ENCODE data around the gene HMOX2.

HMOX2 gene

GRCh38 chr16:4499196-4499555, 23.0 kb downstream of the HMOX2 start:
- in situ Hi-C loops (cut with MboI; ENCODE audit: low sequenced_read_pairs) = no loop called here

GRCh38 chr16:4500272-4500671, 24.1 kb downstream of the HMOX2 start:
- in situ Hi-C loops (cut with MboI; ENCODE audit: low sequenced_read_pairs) = no loop called here

- in situ Hi-C loops (cut with MboI; ENCODE audit: low sequenced_read_pairs) = no loop called here
Measured at GRCh38 chr16:4501071-4501478, 24.9 kb downstream of the HMOX2 start.

GRCh38 chr16:4505356-4506147, 29.4 kb downstream of the HMOX2 start:
- in situ Hi-C loops (cut with MboI; ENCODE audit: low sequenced_read_pairs) = no loop called here

- in situ Hi-C loops (cut with MboI; ENCODE audit: low sequenced_read_pairs) = no loop called here
Measured at GRCh38 chr16:4506450-4506849, 30.3 kb downstream of the HMOX2 start.

GRCh38 chr16:4507588-4508345, 31.6 kb downstream of the HMOX2 start:
- in situ Hi-C loops (cut with MboI; ENCODE audit: low sequenced_read_pairs) = no loop called here

- in situ Hi-C loops (cut with MboI; ENCODE audit: low sequenced_read_pairs) = no loop called here
Measured at GRCh38 chr16:4508806-4509205, 32.6 kb downstream of the HMOX2 start.

- in situ Hi-C loops (cut with MboI; ENCODE audit: low sequenced_read_pairs) = no loop called here
Measured at GRCh38 chr16:4509420-4509819, 33.2 kb downstream of the HMOX2 start.

GRCh38 chr16:4510131-4510530, 33.9 kb downstream of the HMOX2 start:
- in situ Hi-C loops (cut with MboI; ENCODE audit: low sequenced_read_pairs) = no loop called here

- in situ Hi-C loops (cut with MboI; ENCODE audit: low sequenced_read_pairs) = no loop called here
Measured at GRCh38 chr16:4510747-4511426, 34.7 kb downstream of the HMOX2 start.

- in situ Hi-C loops (cut with MboI; ENCODE audit: low sequenced_read_pairs) = no loop called here
Measured at GRCh38 chr16:4511441-4512082, 35.4 kb downstream of the HMOX2 start.

GRCh38 chr16:4512473-4512872, 36.3 kb downstream of the HMOX2 start:
- in situ Hi-C loops (cut with MboI; ENCODE audit: low sequenced_read_pairs) = no loop called here

GRCh38 chr16:4513086-4513860, 37.1 kb downstream of the HMOX2 start:
- in situ Hi-C loops (cut with MboI; ENCODE audit: low sequenced_read_pairs) = no loop called here

- in situ Hi-C loops (cut with MboI; ENCODE audit: low sequenced_read_pairs) = no loop called here
Measured at GRCh38 chr16:4513881-4514280, 37.7 kb downstream of the HMOX2 start.

GRCh38 chr16:4514606-4515005, 38.4 kb downstream of the HMOX2 start:
- in situ Hi-C loops (cut with MboI; ENCODE audit: low sequenced_read_pairs) = no loop called here

GRCh38 chr16:4515611-4516233, 39.5 kb downstream of the HMOX2 start:
- in situ Hi-C loops (cut with MboI; ENCODE audit: low sequenced_read_pairs) = no loop called here

- in situ Hi-C loops (cut with MboI; ENCODE audit: low sequenced_read_pairs) = no loop called here
Measured at GRCh38 chr16:4517812-4518680, 41.8 kb downstream of the HMOX2 start.

GRCh38 chr16:4519274-4520058, 43.3 kb downstream of the HMOX2 start:
- in situ Hi-C loops (cut with MboI; ENCODE audit: low sequenced_read_pairs) = no loop called here
